SIG-M5 (cell line): Measurements from ENCODE around the gene GH1.

Source experiments
- DNase-seq: peaks from one replicate; lab custom pipeline; 2025; lab: John Stamatoyannopoulos, UW

The GH1 gene

DNA sequence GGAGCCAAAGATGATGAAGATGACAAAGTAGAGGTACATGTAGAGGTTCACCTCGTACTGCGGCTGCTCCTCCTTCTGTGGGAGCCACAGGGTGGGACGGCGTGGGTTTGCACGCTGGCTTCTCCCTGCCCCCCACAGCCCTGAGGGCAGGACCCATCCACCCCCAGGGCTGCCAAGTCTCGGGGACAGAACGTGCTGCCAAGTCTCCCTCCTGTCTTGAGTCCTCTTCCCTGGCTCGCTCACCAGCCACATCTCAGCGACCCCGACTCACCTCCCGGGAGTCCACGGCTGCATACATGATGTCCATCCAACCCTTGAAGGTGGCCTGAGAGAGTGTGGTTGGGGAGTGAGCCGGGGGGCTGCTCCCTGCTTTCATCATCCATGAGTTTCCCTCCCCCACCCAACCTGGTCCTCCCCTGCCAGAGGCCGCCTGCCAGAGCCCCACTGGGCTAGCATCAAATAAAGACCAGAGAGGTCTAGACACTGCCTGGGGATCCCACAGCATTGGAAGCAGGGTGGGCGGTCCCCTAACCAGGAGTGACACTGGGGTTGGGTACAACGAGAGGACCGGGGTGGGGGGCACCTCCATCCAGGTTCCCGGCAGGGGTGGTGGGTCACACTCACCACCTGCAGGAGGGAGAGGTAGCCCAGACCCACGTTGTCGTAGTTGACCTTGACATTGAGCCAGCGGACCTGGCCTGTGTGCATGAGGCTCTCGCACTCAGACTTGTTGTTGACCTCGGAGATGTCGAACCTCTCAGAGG is 26.3 kb upstream of the GH1 start:
- DNase-seq = no peak

DNA sequence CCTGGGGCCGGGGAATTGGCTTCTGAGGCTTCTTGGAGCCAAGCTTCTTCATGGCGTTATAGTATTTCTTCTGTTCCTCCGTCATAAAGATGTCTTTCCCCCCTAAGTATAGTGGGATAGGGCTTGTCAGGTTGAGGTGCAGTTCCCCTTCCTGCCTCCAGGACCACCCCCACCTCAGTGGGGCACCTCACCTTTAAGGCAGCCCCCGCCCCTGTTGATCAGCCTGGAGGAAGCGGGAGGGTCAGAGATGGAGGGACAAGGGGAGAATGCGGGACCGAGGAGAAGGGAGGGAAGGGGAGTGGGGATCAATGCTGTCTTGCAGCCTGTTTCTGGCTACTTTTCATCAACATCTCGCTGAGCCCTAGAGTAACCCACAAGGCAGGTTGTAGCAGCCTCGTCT is 25.1 kb upstream of the GH1 start:
- no peak for DNase-seq

DNA sequence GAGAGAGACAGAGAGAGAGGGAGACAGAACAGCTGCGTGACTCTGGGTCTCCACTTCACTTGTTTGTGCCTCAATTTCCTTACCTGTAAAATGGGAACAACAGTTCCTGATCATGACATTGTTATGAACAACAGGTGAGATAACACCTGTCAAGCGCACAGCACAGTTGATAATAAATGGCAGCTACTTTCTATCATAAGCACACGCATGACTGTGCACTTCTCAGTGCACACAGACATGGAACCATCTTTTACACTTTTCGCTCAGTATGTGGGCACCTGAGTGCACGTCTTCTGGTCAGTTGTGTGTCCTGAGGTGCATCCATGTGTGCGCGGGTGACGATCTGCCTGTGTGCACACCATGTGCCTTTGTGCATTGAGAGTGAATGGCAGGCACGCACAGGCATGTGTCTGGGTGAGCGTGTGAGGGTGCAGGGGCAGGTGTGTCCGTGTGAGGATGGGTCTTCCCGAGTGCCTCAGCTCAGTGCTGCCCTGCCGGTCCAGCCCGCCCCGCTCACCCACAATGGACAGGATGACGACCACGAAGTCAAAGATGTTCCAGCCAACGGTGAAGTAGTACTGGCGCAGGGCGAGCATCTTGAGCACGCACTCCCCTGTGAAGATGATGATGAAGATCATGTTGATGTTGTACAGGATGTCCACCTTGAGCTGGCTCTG is 23.8 kb upstream of the GH1 start:
- no peak for DNase-seq

DNA sequence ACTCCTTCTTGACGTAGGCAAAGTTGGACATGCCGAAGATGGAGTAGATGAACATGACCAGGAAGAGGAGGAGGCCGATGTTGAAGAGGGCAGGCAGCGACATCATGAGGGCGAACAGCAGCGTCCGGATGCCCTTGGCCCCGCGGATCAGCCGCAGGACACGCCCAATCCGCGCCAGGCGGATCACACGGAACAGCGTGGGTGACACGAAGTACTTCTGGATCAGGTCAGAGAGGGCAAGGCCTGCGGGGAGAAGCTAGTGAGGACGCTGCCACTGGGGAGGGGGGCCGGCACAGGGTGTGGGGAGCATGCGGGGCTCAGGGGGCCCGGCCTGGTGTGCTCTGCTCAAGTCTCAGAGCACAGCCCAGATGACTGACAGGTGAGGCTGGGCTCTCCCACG is 23.1 kb upstream of the GH1 start:
- DNase-seq = no peak

DNA sequence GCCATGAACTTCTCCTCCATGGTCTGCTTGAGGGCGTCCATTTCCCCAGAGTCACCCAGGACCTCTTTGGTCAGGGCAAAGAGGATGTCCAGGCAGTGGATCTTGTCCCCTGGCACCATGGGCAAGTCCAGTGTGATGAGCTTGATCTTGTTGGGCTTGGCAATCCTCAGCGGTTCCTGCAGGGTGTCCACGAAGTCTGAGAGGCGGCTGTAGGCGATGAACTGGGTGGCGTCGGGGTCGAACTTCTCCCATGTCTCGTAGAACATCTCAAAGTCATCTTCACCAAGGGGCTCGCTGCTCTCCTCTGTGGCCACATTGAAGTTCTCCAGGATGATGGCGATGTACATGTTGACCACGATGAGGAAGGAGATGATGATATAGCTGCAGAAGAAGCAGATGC is 22.5 kb upstream of the GH1 start:
- DNase-seq = no peak

DNA sequence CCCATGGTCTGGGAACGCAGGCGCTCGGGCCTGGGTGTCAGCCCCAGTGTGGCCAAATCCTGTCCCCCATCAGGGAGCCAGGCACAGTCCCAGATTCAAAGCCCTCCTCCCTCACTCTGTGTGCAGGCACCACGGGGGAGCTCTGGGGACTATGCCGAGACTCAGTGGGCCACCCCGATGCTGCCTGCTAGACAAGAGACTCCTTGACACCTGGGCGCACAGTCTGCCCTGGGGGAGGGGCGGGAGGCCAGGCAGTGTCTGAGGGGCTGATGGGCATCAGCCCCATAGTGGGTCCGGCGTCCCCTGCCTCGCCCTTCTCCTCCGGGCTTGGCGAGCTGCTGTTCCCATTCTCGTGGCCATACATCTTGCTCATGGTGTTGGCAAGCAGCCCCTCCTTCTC is 21.9 kb upstream of the GH1 start:
- DNase-seq = no peak

DNA sequence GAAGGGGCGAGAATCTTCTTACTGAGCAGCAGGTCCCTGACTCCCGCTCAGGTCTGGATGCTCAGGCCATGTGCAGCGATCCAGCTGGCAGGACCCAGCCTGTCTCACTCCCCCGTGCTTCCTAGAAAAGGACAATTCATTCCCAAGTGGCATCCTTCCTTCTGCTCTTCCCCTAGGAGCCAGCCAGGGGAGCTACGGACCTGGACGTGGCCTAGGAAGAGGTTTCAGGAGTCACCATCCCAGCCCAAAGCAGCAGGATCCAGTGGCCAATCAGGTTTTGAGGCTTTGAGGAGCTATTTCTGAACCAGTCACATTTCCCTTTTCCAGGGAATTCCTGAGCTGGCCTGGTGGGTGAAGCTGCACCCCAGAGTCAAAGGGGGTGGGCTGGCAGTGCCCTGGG is 21.2 kb upstream of the GH1 start:
- no peak for DNase-seq

DNA sequence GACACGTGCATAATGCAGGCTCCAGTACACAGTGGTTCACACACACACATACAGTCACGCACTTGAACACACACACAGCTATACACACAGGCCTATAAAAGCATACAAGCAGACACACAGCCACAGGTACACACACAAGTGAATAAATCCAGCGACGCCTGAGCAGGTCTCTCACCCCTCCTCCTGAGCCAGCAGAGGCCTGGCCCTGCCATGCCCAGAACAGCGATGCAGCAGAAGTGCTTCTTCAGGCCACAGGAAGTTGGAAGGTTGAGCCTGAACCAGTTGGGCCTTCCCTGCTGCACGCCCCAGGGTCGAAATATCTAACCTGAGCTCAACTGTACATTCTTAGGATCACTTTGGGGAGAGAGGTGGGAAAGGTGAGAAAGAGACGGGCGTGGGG is 20.8 kb upstream of the GH1 start:
- no peak for DNase-seq

DNA sequence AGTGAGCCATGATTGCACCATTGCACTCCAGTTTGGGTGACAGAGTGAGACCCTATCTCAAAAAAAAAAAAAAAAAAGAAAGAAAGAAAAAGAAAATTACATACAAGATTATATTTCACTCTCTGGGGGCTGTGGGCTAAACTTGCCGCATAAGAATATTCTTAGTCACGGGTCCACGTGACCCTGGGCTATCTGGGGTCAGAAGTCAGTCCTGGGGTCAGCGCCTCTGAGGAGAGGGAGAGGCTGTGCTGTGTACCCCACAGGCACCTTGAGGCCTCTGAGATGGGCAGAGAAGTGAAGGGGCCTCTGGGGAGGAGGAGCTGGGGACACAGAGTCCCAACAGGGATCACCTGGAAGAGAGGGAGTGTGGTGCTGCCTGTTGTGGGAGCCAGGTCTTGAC is 19.3 kb upstream of the GH1 start:
- DNase-seq = no peak

DNA sequence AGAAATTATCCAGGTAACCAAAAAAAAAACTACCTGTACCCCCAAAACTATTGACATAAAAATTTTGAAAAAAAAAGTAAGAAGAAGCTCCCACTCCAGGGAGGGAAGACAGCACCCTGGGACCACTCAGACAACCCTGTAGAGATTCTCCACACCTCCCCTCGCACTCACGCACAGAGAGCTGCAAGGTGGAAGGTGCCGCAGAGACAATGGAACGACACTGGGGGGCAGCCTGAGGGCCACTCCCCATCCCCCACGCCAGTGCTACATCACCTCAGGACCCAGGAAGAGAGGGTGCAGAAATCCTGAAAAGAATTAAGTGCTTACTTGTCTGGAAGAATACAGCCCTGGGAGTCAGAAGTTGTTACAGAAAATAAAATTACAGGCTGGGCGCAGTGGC is 18.7 kb upstream of the GH1 start:
- no peak for DNase-seq

DNA sequence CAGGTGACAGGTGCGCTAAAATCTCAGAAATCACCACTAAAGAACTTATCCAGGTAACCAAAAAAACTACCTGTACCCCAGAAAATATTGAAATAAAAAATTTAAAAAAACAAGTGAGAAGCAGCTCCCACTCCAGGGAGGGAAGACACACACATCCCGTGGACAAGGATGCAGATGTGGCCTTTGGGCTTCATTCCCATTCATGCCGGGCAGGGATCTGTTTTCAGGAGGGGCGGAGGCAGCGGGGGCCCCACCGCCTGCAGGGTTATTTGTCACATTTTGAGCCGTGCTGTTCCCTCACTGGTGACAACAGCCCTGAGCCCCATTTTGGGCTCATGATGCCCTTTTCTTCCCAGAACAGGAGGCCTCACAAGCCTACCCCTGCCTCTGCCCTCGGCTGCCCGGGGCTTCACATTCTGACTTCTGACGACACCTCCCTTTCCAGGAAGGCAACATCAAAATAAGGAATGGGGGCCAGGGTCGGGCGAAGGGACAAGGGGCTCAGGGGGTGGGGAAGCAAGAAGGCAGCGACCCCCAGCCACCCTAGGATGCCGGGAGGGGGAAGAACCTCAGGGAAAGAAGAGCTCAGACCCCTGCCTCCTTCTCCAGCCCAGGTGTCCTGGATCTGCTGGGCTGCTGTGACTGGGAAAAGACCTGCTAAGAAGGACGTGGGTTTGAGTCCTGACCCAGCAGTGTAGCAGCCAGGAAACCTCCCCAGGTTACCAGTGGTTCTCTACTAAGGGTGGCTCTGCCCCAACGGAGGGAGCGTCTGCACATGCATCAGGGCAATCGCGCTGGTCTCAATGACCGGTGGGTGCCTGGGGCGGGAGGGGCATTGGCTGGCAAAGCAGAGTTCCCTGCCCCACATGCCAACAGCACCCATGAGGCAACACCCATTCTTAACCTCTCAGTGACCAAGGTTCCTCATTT is 15.8 kb upstream of the GH1 start:
- no peak for DNase-seq

DNA sequence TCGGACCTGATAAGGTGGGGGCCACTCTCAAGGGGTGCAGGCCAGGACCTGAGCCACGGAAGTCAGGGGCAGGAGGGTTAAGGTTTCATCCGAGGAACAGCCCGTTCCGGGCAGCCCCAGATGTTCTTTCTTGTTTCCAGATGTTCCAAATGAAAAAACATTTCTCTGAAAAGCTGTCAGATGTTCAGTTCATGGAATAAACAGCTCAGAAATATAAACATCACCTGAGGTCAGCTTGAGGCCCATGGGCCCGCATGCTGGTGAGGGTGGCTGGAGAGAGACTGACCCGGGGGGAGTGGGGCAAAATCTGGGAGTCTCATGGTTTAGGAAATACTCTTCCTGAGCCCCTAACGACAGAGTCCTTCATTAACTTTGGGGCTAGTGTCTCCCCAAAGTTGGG is 15.0 kb upstream of the GH1 start:
- DNase-seq = no peak

DNA sequence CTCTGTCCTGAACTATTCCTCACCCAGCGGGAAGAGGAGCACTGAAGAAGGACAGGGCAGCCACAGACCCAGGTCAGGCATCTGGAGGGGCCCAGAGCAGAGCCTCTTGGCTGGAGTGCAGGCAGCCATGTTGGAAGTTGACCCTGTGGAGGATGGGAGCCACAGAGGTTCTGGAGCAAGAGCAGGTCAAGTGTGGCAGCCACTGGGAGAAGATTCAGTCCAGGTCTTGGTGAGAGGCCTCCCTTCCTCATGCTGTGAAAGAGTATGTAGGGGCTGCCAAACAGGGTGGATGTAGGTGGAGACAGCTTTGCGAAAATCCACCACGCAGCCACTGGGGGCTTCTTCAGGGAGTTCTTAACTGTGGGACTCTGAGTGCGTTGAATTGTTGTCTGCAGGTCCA is 14.1 kb upstream of the GH1 start:
- DNase-seq = no peak

DNA sequence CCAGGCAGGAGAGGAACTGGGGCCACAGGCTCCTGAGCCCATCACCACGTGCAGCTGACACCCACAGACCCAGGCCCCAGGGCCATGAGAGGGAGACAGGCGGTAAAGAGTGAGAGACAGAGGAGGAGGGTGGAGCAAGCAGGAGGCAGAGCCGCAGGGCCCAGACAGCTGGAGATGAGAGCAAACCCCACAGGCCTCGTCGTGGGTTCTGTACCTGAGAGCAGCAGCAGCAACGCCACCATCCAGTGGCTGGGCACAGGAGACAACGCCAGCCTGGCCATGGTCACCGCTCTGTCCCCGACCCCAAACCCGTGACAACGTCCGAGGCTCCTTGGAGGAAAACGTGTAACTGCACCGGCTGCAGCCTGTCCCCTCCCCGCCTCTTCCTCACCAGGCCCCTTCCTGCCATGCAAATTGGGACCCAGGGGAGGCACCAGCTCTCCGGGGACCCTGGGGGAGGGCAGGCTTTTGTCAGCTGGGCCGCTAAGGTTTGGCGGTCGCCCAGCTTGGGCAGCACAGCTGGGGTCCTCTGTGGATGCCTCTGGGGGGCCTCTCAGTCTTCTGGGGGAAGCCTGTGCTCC is 13.4 kb upstream of the GH1 start, which contains the start of gene CD79B:
Gene CD79B (minus strand): TSS at position 351 of the 581 bp plus-strand sequence. CDS start 70 bp downstream, at position 281.
- no peak for DNase-seq

DNA sequence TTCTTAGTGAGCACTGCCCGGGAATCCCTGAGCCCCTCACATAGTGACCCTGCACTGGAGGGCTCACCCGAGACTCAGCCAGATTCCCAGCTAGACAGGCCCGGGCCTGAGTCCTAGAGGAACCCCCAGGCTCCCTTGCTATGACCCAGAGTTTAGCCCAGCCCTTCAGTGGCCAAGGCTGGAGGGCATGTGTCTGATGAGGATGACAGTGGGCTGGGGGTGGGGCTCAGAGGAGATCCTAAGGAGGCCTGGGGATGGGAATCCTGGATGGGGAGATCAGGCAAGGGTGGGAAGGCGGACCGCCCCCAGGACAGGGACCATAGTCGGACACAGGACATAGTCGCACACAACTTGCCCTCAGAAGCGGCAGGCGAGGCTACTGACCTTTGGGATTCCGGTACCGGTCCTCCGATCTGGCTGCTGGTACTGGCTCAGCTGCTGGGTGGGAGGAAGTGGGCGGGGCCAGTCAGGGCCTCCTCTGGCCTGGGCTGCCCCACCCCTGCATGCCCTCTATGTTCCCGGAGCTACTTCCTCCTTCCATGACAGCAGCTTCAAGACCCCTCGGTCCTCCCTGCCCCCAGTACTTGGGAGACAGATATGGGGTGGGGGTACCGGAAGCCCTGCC is 12.4 kb upstream of the GH1 start:
- DNase-seq = no peak

DNA sequence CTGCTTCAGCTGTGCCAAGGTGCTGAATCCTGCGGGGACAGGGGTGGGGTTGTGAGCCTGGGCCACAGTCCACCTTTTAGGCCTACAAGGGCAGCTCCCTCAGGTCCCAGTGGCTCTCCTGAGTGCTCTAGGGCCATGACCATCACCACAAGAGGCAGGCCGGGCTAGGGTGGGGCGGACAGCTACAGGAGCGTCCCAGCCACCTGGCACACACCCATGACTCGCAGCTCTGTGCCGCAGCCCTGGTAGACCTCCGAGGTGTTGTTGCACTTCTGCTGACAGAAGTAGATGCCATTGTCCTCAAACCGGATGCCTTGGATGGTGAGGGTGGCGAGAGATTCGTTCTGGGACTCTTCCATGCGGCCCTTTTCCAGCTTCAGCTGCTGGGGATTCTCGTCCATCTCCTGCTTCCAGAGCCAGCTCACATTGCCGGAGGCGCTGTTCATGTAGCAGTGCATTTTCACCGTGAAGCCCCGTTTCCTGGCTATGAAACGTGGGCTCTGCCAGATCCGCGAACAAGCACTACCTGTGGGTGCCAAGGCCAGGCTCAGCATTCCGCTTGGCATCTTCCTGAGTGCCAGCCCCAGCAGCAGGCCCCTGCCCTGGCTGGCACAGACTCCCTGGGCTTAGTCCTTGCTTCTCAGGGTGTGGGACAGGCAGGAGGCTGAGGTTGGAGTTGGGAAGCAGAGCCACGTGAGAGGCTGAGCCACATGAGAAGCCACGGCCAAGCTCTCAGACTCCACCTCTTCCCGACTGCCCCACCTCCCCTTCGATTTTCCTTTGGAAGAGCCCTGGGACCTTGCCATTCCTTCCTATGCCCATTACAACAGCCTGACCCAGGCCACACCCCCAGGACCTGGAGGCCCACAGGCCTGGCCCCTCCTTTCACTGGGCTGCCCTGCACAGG is 11.5 kb upstream of the GH1 start:
- no peak for DNase-seq

DNA sequence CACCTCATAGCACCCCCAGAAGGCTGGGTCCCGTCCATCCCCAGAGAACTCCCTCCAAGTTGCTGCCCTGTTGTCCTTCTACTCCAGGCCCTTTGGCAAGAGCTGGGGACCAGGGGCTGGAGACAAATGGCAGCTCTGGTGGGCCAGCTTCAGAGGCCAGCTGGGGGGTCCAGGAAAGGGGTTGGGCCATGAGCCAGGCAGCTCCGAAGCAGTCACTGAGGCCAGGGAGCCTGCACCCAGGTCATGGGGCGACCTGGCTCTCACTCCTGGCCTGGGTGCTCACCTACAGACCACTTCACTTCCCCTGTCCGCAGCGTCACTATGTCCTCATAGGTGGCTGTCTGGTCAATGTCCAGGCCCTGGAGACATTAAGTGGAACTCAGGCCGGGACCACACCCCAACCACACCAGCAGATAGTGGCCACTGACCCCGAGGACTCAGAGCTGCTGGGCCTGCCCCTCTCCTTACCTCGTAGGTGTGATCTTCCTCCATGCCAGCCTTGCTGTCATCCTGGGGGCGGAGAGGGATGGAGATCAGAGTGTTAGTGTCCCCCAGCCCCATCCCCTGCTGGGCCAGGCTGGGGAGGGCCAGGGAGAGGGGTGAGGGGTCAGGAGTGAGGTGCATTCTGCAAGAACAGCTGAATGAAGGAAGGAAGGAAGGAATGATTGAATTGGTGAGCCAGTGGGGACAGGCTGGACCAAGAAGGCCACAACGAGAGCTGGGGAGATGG is 10.5 kb upstream of the GH1 start:
- DNase-seq = no peak

DNA sequence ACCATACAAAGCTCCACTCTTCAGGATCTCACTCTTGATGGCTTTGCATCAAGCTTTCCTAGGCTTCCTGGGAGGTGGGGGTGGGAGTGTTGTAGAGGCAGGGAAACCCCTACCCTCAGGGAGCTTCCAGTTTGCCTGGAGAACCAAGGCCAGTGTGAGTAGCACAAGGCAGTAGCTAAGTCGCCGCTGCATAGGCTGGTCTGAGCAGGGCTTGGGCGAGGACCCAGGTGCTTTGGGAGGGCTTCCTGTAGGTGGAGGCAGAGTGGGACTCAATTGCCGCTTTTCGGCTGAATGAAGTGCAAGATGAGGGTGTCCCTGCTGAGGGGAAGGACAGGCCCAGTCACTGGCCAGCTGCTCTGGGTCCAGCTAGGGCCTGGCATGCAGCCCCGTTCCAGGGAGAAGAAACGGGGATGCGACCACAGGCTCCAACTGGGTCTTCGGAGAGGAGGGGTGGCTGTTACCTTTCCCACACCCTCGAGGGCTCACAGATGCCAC is 9.6 kb upstream of the GH1 start:
- DNase-seq = no peak

DNA sequence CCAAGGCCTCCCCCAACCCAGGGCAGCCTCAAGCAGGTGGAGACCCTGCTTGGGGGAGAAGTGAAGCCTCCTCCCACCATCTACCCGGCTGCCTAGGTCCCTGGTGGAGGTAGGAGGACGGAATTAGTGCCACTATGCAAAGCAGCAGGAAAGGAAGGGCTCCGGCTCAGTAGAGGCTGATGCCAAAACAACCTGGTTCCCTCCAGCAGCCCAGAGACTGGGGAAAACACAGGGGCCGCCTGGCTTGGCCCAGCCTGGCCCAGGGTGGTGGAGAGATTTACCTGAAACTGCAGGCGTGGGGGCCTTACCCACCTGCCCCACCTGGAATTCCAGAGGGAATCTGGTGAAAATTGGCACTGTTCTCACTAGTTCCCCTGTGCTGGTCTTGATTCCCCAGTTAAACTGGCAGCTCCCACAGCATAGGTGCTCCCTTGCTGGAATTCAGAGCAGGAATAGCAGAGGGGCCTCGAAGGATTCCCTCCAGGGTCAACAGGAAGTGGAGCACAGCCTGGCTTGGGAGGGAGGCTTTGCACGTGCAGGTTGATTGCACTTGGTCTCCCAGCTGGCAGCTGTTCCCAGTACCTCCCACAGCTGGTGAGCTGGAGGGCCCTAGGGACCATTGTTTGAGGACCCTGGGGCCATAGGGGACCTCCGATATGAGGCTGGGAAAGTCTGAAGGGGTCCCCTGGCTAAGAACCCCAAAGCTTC is 9.0 kb upstream of the GH1 start:
- DNase-seq = no peak
